Sciatic nerve (tissue), 2 donors: Measurements from ENCODE around the gene ZFP28. TPM values are rescaled to one million over a fixed set of nuclear protein-coding genes. Genes with fewer than 3 reads are reported as not detected.

Source experiments
- ATAC-seq: fragments of 200-7000 bp; cut with Tn5 transposase; one replicate; pipeline ENCODE4 v1.9.1; 2020; ENCODE audit warnings: mild to moderate bottlenecking, moderate library complexity
- DNase-seq: peaks from one replicate; pipeline ENCODE4 v3.0.0-alpha.2; 2020; ENCODE audit warnings: low spot score
- intact Hi-C: fragments of 100-400 bp; cut with DNase I; formaldehyde crosslinking; loops from one replicate; pipeline ENCODE4 v1.14.2; 2022
- total RNA-seq: library from RNA; stranded (reverse); fragmentation: NEBNext Ultra II Directional; extraction: Animal tissue kit (Norgen Biotek cat#: 25700); gene quantifications from one replicate; pipeline ENCODE4 v1.2.1, GENCODE V29; 2021
- donor health status: DM: no; HTN: no; CAD: no.
- donor health status: DM: no; HTN: no; CAD: no.

Gene ZFP28
- total RNA-seq, 1 donor from 2014 or later, result 16.0 TPM

DNA sequence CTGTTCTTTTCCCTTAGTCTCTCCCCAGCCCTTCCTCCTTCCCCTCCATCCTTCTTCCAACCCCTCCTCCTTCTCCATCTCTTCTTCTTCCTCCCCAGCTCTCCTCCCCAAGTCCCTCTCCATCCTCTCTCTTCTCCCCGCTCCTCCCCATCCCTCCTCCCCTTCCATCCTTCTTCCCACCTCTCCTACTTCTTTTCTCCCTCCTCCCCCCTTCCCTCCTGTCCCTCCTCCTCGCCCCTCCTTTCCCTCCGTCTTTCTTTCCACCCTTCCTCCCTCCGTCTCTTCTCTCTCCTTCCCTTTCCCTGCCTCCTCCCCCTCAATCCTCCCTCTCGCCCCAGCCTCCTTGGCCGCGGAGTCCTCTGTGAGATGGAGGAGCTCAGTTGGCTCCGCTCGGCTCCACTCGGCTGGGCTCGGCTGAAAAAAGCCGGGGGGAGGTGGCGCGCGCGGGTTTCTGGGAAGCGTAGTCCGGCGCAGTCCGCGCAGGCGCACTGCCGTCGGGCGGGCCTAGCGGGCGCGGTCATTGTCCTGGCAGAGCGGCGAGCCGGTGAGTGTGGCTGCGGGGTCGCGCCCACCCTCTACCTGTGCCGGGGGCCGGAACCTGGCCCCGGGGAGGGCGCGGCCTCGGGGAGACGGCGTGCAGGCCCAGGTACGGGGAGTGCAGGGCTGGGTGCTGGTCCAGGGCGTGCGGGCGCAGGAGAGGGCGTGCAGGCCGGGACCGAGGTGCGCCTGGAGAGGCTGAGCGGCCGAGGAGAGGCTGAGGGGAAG lies 56.2 kb downstream of the ZFP28 start, which contains the start of gene ZNF71:
TSS of gene ZNF71 (plus strand) at position 520 of the 765 bp plus-strand sequence. CDS start 6,257 bp downstream, outside the sequence.
- intact Hi-C loops, result no loop called here
- DNase-seq, result peak; percentile 93
- ATAC-seq, result peak; percentile 99

DNA sequence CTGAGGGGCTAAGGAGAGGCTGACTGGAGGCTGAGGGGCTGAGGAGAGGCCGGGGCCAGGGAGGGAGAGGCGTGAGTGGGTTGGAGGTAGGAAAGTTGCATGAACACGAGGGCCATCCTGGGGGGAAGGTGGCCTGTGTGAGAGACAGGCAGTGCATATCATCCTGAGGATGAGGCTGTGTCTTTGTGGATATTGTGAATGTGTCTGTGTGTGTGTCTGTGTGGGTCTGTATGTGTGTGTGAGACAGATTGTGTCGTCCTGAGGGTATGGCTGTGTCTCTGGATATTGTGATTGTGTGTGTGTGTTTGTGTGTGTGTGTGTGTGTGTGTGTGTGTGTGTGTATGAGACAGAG lies 56.8 kb downstream of the ZFP28 start:
- ATAC-seq (peak; percentile 22), DNase-seq (no peak)
- intact Hi-C loops, result no loop called here

DNA sequence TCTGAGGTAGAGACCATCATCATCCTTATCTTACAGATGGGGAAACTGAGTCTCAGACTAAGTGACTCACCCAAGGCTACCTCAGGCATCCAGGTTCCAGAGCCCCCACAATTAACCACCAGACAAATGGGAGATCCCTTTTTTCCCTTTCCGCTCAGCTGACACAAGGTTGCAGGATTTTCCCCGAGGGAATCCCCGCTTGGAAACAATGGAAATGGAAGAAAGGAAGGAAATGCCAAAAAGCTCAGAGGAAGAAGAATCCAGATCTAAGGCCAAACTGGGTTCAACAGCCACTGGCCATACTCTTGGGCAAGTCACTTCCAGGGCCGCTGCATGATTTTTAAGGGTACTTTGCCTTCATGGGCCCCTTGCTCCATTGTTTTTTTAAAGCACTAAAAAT lies 57.9 kb downstream of the ZFP28 start:
- no peak for DNase-seq
- intact Hi-C loops, result no loop called here
- ATAC-seq, result no peak

DNA sequence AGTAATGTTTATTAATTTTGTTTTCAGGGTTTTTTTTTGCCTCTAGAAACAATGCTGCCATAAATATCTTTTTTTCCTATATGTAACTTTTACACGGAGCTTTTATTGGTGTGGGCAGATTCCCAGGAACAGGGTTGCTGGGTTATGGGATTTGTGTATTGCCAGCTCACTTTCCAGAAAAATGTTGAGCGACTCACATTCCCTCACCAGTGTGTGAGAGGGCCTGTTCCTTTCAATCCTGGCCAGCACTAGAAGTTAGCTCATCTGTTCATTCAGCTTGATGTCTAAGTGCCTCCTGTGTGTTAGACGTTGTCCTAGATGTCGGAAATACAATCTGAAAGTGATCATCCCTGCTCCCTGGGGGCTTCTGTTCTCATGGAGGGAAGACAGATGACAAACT lies 58.9 kb downstream of the ZFP28 start:
- intact Hi-C loops, result no loop called here
- DNase-seq (no peak), ATAC-seq (no peak)

DNA sequence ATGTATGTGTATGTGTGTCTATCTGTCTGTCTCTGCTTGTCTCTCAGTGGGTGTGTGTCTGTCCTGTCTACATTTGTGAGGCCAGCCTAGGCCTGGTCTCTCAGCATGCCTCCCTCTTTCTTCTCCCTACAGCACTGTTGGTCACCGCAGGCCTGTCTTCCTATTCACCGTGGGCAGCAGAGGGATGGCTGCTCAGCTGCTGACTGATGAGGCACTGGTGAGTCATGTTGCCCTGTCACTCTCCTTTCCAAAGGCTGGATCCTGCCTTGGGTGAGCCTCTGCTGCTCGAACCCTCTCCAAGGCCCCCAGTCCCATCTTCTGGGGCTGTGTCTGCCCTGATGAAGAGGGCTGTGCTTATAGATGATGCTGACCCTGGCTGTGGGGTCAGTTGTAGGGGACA lies 62.6 kb downstream of the ZFP28 start:
- intact Hi-C loops, result no loop called here

DNA sequence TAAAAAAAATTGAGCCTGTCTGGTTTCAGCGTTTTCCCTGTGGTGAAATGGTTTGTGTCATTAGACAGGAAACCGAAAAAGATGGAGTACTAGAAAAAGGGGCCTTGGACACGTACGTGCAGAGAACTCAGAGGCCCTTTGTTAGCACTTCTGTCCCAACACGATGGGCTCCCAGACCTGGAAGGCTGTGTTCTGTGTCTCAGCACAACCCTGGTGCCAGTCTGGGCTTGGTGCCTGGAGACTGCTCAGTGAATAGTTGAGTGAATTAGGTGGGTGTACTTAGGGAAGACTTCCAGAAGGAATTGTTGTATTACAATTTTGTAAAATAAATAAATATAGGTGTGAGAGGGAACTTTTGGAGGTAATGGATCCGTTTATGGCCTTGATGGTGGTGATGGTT lies 65.1 kb downstream of the ZFP28 start:
- intact Hi-C loops, result no loop called here
- ATAC-seq, result no peak
- DNase-seq, result no peak

More for the DNA sequence above, 62.6 kb downstream of the ZFP28 start:
- ATAC-seq, result no peak
- no peak for DNase-seq

Other genes with a start within 250 kb of the ZFP28 start
- 12.3 TPM for gene ZSCAN5A, start 224.1 kb upstream of the ZFP28 start, total RNA-seq
- 5.5 TPM for gene ZNF582, start 145.4 kb upstream of the ZFP28 start, total RNA-seq
- gene ZNF583, start 134.6 kb upstream of the ZFP28 start, total RNA-seq, result 11.2 TPM
- 12.3 TPM for gene ZNF667, start 61.6 kb upstream of the ZFP28 start, total RNA-seq
- gene ZNF471, start 31.1 kb upstream of the ZFP28 start, total RNA-seq, result 22.2 TPM
- gene ZNF470, start 28.5 kb downstream of the ZFP28 start, total RNA-seq, result 9.2 TPM
- gene ZNF71, start 56.4 kb downstream of the ZFP28 start, total RNA-seq, result 7.8 TPM
- 0.85 TPM for gene SMIM17, start 104.2 kb downstream of the ZFP28 start, total RNA-seq
- 5.1 TPM for gene ZNF835, start 132.8 kb downstream of the ZFP28 start, total RNA-seq